ENCODE measurements around the gene KAZN. TPM values are rescaled to one million over a fixed set of nuclear protein-coding genes. Genes with fewer than 3 reads are reported as not detected.

Gene KAZN
- total RNA-seq, 1 donor from 2014 or later: 5.7 TPM

- TF ChIP-seq CTCF (conservative IDR thresholded peaks at IDR 0.05; ENCODE audit: low read depth, low read length): no peak
- H3K4me3 ChIP-seq (ENCODE audit: low read depth, low read length): peak overlapping the region; percentile 34
- no peak for DNase-seq (ENCODE audit: low read depth)
These were observed 331.9 kb downstream of the KAZN start for GRCh38 chr1:14930247-14930965.

- DNase-seq (ENCODE audit: low read depth): no peak
- TF ChIP-seq CTCF (conservative IDR thresholded peaks at IDR 0.05; ENCODE audit: low read depth, low read length): no peak
- H3K4me3 ChIP-seq (ENCODE audit: low read depth, low read length): no peak overlapping the region
These were observed 333.7 kb downstream of the KAZN start for GRCh38 chr1:14932034-14932638.

GRCh38 chr1:14934867-14935266, 336.4 kb downstream of the KAZN start:
- no peak overlapping the region for H3K4me3 ChIP-seq (ENCODE audit: low read depth, low read length)
- no peak for DNase-seq (ENCODE audit: low read depth)
- TF ChIP-seq CTCF (conservative IDR thresholded peaks at IDR 0.05; ENCODE audit: low read depth, low read length): no peak

GRCh38 chr1:14936815-14937214, 338.3 kb downstream of the KAZN start:
- no peak for TF ChIP-seq CTCF (conservative IDR thresholded peaks at IDR 0.05; ENCODE audit: low read depth, low read length)
- no peak for DNase-seq (ENCODE audit: low read depth)
- H3K4me3 ChIP-seq (ENCODE audit: low read depth, low read length): no peak overlapping the region

- no peak overlapping the region for H3K4me3 ChIP-seq (ENCODE audit: low read depth, low read length)
- no peak for DNase-seq (ENCODE audit: low read depth)
- no peak for TF ChIP-seq CTCF (conservative IDR thresholded peaks at IDR 0.05; ENCODE audit: low read depth, low read length)
These were observed 338.9 kb downstream of the KAZN start for GRCh38 chr1:14937288-14937949.

- no peak for DNase-seq (ENCODE audit: low read depth)
- no peak for TF ChIP-seq CTCF (conservative IDR thresholded peaks at IDR 0.05; ENCODE audit: low read depth, low read length)
- H3K4me3 ChIP-seq (ENCODE audit: low read depth, low read length): no peak overlapping the region
These were observed 341.2 kb downstream of the KAZN start for GRCh38 chr1:14939527-14940284.

All from epithelial cell of proximal tubule (primary cell).